ENCODE results near the gene ITGBL1. TPM values are rescaled to one million over a fixed set of nuclear protein-coding genes. Genes with fewer than 3 reads are reported as not detected.

The ITGBL1 gene
- total RNA-seq, 3 donors from 2014 or later (not counting 1 experiment from before 2014, with no cell fraction given): not detected

DNA sequence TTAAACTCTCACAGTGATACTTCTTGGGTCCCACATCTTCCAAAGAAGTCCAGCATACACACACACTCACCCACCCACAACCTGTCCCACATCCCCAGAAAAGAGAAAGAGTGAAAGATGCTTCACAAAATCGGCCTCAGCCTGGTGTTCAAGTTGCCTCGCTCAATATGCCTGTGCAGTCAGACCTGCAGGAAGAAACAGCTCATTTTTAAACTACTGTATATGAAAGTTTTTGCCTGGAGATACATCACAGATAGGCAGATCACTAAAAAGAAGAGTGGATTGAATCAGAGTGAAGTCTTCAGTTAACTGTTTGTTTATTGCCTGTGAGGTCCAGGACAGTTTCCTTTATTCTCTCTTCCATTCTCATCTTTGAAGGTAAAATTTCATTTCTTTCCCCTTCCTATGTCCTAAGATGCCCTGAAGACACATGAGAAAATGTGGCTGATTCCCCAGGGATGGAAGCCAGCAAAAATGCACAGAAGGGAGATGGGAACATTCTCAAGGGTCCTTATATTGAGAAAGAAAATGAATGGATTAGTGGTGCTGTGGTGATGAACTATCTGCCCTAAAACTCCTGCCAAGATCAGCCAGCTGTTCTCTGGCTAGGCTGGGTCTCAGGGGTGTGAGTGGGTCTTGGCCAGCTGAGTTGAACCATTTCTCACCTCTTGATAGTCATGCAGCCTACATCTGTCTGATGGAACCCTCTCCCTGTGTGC is 259.0 kb downstream of the ITGBL1 start:
- Histone ChIP-seq H3K27ac (ENCODE audit: low read length) (no peak overlapping the region), H3K9me3 (ENCODE audit: control insufficient read depth, insufficient read depth, low read length) (no peaks in the 10 kb centered on the region), H3K4me1 (ENCODE audit: control insufficient read depth, insufficient read depth, low read length) (peaks cover 3% of the 10 kb centered on the region), H3K36me3 (ENCODE audit: control insufficient read depth, insufficient read depth, low read length) (no peaks in the 10 kb centered on the region), H3K4me3 (ENCODE audit: low read length) (no peak overlapping the region), H3K27me3 (ENCODE audit: control insufficient read depth, insufficient read depth, low read length) (no peaks in the 10 kb centered on the region)
- 88% methylated on average over 2 of the region's 2 CpGs for WGBS (ENCODE audit: insufficient coverage)
- ATAC-seq: no peak
- Mint-ChIP-seq H3K9me3 (no peaks in the 10 kb centered on the region), H3K27me3 (ENCODE audit: low read depth in 2 of 2) (no peaks in the 10 kb centered on the region), H3K4me3 (no peak overlapping the region), H3K4me1 (peaks cover 7 to 9% of the 10 kb centered on the region in 2 donors), H3K27ac (no peak overlapping the region), H3K36me3 (no peaks in the 10 kb centered on the region)
- intact Hi-C loops (cut with micrococcal nuclease): no loop called here
- TF ChIP-seq, protein P1, sequence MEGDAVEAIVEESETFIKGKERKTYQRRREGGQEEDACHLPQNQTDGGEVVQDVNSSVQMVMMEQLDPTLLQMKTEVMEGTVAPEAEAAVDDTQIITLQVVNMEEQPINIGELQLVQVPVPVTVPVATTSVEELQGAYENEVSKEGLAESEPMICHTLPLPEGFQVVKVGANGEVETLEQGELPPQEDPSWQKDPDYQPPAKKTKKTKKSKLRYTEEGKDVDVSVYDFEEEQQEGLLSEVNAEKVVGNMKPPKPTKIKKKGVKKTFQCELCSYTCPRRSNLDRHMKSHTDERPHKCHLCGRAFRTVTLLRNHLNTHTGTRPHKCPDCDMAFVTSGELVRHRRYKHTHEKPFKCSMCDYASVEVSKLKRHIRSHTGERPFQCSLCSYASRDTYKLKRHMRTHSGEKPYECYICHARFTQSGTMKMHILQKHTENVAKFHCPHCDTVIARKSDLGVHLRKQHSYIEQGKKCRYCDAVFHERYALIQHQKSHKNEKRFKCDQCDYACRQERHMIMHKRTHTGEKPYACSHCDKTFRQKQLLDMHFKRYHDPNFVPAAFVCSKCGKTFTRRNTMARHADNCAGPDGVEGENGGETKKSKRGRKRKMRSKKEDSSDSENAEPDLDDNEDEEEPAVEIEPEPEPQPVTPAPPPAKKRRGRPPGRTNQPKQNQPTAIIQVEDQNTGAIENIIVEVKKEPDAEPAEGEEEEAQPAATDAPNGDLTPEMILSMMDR (IDR thresholded peaks at IDR 0.05): no peak
- no peak for DNase-seq

DNA sequence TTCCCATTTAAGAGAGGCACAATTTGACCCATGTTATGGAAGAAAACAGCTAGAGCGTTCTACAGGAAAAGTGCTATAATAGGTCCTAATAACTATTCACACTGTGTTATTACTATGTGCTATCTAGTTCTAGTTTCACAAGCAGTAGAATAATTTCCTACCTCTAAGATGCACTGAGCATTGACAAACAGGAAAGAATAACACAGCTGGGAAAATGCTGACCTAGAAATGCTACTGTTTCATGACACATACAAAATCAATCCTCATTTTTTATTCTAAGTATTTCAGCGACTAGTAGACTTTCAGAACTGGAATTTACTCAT is 259.5 kb downstream of the ITGBL1 start:
- Mint-ChIP-seq H3K4me3 (no peak overlapping the region), H3K27me3 (ENCODE audit: low read depth in 2 of 2) (no peaks in the 10 kb centered on the region), H3K9me3 (no peaks in the 10 kb centered on the region), H3K4me1 (peaks cover 2 to 4% of the 10 kb centered on the region in 2 donors), H3K27ac (no peak overlapping the region), H3K36me3 (no peaks in the 10 kb centered on the region)
- H3K4me1 ChIP-seq (ENCODE audit: control insufficient read depth, insufficient read depth, low read length): no peaks in the 10 kb centered on the region
- WGBS (ENCODE audit: insufficient coverage): 90% methylated on average over 2 of the region's 2 CpGs
- no peak overlapping the region for H3K27ac ChIP-seq (ENCODE audit: low read length)
- H3K9me3 ChIP-seq (ENCODE audit: control insufficient read depth, insufficient read depth, low read length): no peaks in the 10 kb centered on the region
- intact Hi-C loops (cut with micrococcal nuclease): no loop called here
- H3K27me3 ChIP-seq (ENCODE audit: control insufficient read depth, insufficient read depth, low read length): no peaks in the 10 kb centered on the region
- DNase-seq (no peak), ATAC-seq (no peak)
- no peaks in the 10 kb centered on the region for H3K36me3 ChIP-seq (ENCODE audit: control insufficient read depth, insufficient read depth, low read length)
- H3K4me3 ChIP-seq (ENCODE audit: low read length): no peak overlapping the region
- TF ChIP-seq, protein P1 (IDR thresholded peaks at IDR 0.05): no peak

DNA sequence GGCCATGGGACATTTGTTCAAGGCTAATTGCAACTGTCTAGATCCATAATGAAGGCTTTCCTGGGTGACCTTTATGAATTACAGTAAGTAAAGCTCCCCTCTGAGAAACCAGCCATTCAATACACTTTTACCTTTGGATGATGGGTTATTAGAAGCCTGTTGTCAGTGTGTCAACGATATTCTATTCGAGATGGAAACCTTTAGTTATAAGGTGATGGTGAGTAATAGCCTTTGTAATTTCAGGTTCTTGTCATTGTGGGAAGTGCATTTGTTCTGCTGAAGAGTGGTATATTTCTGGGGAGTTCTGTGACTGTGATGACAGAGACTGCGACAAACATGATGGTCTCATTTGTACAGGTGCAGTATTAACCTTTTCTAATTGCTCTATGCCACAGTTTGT is 261.7 kb downstream of the ITGBL1 start:
- H3K36me3 Mint-ChIP-seq: no peaks in the 10 kb centered on the region
- 88% methylated on average over 3 of the region's 3 CpGs for WGBS (ENCODE audit: insufficient coverage)
- H3K4me1 ChIP-seq (ENCODE audit: control insufficient read depth, insufficient read depth, low read length): no peaks in the 10 kb centered on the region
- DNase-seq (no peak), ATAC-seq (no peak)
- H3K27ac Mint-ChIP-seq: no peak overlapping the region
- no peaks in the 10 kb centered on the region for H3K9me3 ChIP-seq (ENCODE audit: control insufficient read depth, insufficient read depth, low read length)
- no peak overlapping the region for H3K4me3 ChIP-seq (ENCODE audit: low read length)
- H3K27me3 Mint-ChIP-seq (ENCODE audit: low read depth in 2 of 2): no peaks in the 10 kb centered on the region
- intact Hi-C loops (cut with micrococcal nuclease): no loop called here
- H3K4me1 Mint-ChIP-seq: no peaks in the 10 kb centered on the region
- no peaks in the 10 kb centered on the region for H3K9me3 Mint-ChIP-seq
- no peaks in the 10 kb centered on the region for H3K27me3 ChIP-seq (ENCODE audit: control insufficient read depth, insufficient read depth, low read length)
- no peak overlapping the region for H3K27ac ChIP-seq (ENCODE audit: low read length)
- TF ChIP-seq, protein P1 (IDR thresholded peaks at IDR 0.05): no peak
- no peaks in the 10 kb centered on the region for H3K36me3 ChIP-seq (ENCODE audit: control insufficient read depth, insufficient read depth, low read length)
- H3K4me3 Mint-ChIP-seq: no peak overlapping the region

DNA sequence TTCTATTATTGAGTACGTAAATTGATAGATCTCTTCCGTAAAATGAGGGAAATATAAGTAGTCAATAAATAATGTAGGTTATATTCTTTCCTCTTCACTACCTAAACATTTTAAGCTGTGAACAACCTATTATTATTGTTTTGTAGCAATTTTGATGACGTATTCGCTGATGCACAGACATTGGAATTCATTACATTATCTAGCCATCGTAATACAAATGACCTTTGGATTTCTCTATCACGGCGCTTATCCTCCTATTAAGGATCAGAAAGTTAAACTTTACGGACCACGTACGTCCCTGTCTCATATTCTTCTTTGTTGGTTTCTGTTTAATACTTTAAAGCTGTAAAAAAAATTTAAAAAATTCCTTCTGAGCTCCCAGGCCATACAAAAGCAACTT is 264.9 kb downstream of the ITGBL1 start:
- intact Hi-C loops (cut with micrococcal nuclease): no loop called here
- Histone ChIP-seq H3K4me1 (ENCODE audit: control insufficient read depth, insufficient read depth, low read length) (no peaks in the 10 kb centered on the region), H3K36me3 (ENCODE audit: control insufficient read depth, insufficient read depth, low read length) (no peaks in the 10 kb centered on the region), H3K27ac (ENCODE audit: low read length) (no peak overlapping the region), H3K27me3 (ENCODE audit: control insufficient read depth, insufficient read depth, low read length) (no peaks in the 10 kb centered on the region), H3K9me3 (ENCODE audit: control insufficient read depth, insufficient read depth, low read length) (no peaks in the 10 kb centered on the region), H3K4me3 (ENCODE audit: low read length) (no peak overlapping the region)
- TF ChIP-seq, protein P1 (IDR thresholded peaks at IDR 0.05): no peak
- 96% methylated on average over 5 of the region's 10 CpGs for WGBS (ENCODE audit: insufficient coverage)
- no peak for DNase-seq
- ATAC-seq: no peak
- Mint-ChIP-seq H3K4me1 (no peaks in the 10 kb centered on the region), H3K4me3 (no peak overlapping the region), H3K36me3 (no peaks in the 10 kb centered on the region), H3K27ac (no peak overlapping the region), H3K9me3 (no peaks in the 10 kb centered on the region), H3K27me3 (ENCODE audit: low read depth in 2 of 2) (no peaks in the 10 kb centered on the region)
